OCI-LY3 (cell line): ENCODE results near the gene ARHGAP4.

ENCODE experiments used
- CTCF ChIP-seq: fragments of 200-600, 300-600 bp; sonication (generic); IDR thresholded peaks from 2 replicates; pipeline ENCODE4 v1.5.1; 2014; ENCODE audit warnings: antibody characterized with exemption, low read length, low read depth
- EZH2phosphoT487 ChIP-seq: fragments of 200-600 bp; shearing (Covaris generic); IDR thresholded peaks from 2 replicates; pipeline ENCODE4 v1.6.1; 2018; ENCODE audit warnings: antibody characterized with exemption, mixed run types, low read depth

DNA sequence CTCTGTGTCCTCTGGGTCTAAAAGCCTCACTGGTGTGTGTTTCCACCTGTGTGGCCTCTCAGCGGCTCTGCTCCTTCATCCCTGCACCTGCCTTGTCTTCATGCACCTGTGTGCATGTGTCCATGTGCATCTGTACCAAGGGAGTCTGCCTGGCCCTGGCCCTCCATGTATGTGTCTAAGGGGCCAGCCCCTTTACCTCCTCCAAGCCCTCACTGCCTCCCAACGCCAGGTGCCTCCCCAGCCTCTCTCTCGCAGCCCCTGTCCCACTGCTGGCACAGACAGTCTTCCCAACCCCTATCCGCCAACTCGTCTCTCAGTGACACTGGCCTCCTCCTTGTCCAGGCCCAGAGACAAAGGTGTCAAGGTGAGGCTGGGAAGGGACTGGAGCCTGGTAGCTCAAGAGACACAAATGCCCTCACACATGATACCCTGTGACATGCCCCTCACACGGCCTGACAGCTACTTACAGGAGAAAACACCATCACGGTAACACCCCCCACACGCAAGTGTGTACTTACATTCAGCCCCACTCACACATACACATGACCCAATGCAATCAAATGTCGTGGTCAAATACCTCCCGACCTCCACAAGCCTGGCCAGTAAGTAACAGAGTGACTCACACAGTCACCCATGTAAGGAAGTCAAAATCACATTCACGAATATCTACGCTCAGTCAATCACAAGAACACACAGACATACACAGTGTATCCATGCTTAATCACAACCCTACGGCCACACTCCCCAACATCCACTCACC is 51.5 kb downstream of the ARHGAP4 start:
- no peak for TF ChIP-seq CTCF
- no peak for TF ChIP-seq EZH2phosphoT487
